Measurements from ENCODE around the gene DOCK4. TPM values are rescaled to one million over a fixed set of nuclear protein-coding genes. Genes with fewer than 3 reads are reported as not detected.

Gene DOCK4, protein sequence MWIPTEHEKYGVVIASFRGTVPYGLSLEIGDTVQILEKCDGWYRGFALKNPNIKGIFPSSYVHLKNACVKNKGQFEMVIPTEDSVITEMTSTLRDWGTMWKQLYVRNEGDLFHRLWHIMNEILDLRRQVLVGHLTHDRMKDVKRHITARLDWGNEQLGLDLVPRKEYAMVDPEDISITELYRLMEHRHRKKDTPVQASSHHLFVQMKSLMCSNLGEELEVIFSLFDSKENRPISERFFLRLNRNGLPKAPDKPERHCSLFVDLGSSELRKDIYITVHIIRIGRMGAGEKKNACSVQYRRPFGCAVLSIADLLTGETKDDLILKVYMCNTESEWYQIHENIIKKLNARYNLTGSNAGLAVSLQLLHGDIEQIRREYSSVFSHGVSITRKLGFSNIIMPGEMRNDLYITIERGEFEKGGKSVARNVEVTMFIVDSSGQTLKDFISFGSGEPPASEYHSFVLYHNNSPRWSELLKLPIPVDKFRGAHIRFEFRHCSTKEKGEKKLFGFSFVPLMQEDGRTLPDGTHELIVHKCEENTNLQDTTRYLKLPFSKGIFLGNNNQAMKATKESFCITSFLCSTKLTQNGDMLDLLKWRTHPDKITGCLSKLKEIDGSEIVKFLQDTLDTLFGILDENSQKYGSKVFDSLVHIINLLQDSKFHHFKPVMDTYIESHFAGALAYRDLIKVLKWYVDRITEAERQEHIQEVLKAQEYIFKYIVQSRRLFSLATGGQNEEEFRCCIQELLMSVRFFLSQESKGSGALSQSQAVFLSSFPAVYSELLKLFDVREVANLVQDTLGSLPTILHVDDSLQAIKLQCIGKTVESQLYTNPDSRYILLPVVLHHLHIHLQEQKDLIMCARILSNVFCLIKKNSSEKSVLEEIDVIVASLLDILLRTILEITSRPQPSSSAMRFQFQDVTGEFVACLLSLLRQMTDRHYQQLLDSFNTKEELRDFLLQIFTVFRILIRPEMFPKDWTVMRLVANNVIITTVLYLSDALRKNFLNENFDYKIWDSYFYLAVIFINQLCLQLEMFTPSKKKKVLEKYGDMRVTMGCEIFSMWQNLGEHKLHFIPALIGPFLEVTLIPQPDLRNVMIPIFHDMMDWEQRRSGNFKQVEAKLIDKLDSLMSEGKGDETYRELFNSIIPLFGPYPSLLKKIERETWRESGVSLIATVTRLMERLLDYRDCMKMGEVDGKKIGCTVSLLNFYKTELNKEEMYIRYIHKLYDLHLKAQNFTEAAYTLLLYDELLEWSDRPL (N-terminal part only)
- total RNA-seq (2022; extraction: Qiagen RNA extraction) = 5.5 to 10.1 TPM (median 7.4 TPM) in 5 replicates

DNA sequence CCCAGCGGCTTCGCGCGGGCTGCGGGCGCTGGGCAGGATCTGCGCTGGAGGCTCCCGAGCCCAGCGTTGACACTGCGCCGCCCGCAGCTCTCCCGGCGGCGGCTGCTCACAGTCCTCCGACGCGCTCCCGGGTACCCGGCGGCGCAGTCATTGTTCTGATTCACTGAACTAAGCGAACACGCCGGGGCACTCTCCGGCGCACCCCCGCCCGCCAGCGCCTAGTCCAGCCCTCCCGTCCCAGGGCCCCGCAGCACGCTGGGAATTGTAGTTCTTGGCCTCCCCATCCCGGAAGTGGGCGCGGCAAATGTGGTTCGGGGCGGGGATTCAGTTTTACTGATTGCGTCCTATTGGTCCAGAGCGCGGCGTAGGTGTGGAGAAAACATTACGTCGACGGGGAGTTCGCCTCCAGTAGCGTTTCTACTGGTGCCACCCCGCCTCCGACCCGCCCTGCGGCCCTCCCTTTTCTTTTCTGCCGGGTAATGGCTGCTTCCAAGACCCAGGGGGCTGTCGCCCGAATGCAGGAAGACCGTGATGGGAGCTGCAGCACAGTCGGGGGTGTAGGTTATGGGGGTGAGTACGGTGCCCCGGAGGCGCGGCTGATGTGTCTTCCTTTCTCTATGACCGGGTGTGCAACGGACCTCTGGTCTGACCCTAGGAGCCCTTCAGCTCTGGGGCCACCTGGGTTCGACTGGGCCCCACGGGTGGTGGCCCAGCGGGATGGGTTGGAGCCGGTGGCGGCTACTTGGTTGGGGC is at the start of gene DOCK4, which contains the start of gene ZNF277:
DOCK4 (minus strand) TSS at position 162 of the 753 bp plus-strand sequence. CDS start 261 bp downstream, outside the sequence.
ZNF277 (plus strand) TSS at position 458 of the 753 bp plus-strand sequence; CDS start at position 480, 22 bp downstream.

Other genes starting within 250 kb of the DOCK4 start
- 12.0 to 14.8 TPM (median 13.9 TPM) in 5 replicates for gene ZNF277, start 296 bp upstream of the DOCK4 start, total RNA-seq (2022; extraction: Qiagen RNA extraction)
- gene IFRD1, start 244.1 kb upstream of the DOCK4 start, total RNA-seq (2022; extraction: Qiagen RNA extraction) = 27.0 to 30.2 TPM (median 28.6 TPM) in 5 replicates

Data from A549 treated with dexamethasone at 1 μM for 4 hours (cell line).